GM19023 (cell line): ENCODE results near the gene LRMDA.

Experiments
- ATAC-seq: cut with Tn5 transposase; IDR thresholded peaks from one replicate; pipeline ENCODE4 v1.9.1; 2021; ENCODE audit warnings: mild to moderate bottlenecking, moderate library complexity; ENCODE audit not compliant: unreplicated experiment

Gene LRMDA

GRCh38 chr10:76088008-76088407 is 656.6 kb downstream of the LRMDA start:
- no peak for ATAC-seq

- no peak for ATAC-seq
These were observed 657.6 kb downstream of the LRMDA start for GRCh38 chr10:76088980-76089379.

- ATAC-seq, result no peak
These were observed 658.2 kb downstream of the LRMDA start for GRCh38 chr10:76089556-76090180.

- ATAC-seq, result no peak
These were observed 660.5 kb downstream of the LRMDA start for GRCh38 chr10:76091926-76092325.

GRCh38 chr10:76106611-76107010 is 675.2 kb downstream of the LRMDA start:
- ATAC-seq, result no peak

GRCh38 chr10:76108563-76109359 is 677.3 kb downstream of the LRMDA start:
- ATAC-seq, result no peak

- no peak for ATAC-seq
These were observed 680.0 kb downstream of the LRMDA start for GRCh38 chr10:76111404-76111803.

- no peak for ATAC-seq
These were observed 680.8 kb downstream of the LRMDA start for GRCh38 chr10:76111986-76112825.

GRCh38 chr10:76112826-76113150 is 681.4 kb downstream of the LRMDA start:
- no peak for ATAC-seq

- no peak for ATAC-seq
These were observed 682.5 kb downstream of the LRMDA start for GRCh38 chr10:76113952-76114351.

- ATAC-seq, result no peak
These were observed 683.2 kb downstream of the LRMDA start for GRCh38 chr10:76114581-76115001.

GRCh38 chr10:76115131-76115470 is 683.7 kb downstream of the LRMDA start:
- no peak for ATAC-seq

GRCh38 chr10:76115471-76116155 is 684.2 kb downstream of the LRMDA start:
- ATAC-seq, result no peak

GRCh38 chr10:76116523-76116922 is 685.1 kb downstream of the LRMDA start:
- no peak for ATAC-seq

GRCh38 chr10:76117949-76118348 is 686.5 kb downstream of the LRMDA start:
- ATAC-seq, result no peak

- ATAC-seq, result no peak
These were observed 687.6 kb downstream of the LRMDA start for GRCh38 chr10:76119036-76119435.

- ATAC-seq, result no peak
These were observed 688.1 kb downstream of the LRMDA start for GRCh38 chr10:76119515-76119914.

GRCh38 chr10:76122056-76122455 is 690.6 kb downstream of the LRMDA start:
- ATAC-seq, result no peak

- no peak for ATAC-seq
These were observed 692.9 kb downstream of the LRMDA start for GRCh38 chr10:76124280-76124679.

GRCh38 chr10:76125900-76126299 is 694.5 kb downstream of the LRMDA start:
- ATAC-seq, result no peak
